PC-3 (cell line): ENCODE results near the gene ZNF783. TPM values are rescaled to one million over a fixed set of nuclear protein-coding genes. Genes with fewer than 3 reads are reported as not detected.

Source experiments
- ATAC-seq: fragments of 200-7000 bp; cut with Tn5 transposase; 2 replicates; pipeline ENCODE4 v1.9.1; 2020; ENCODE audit warnings: mild to moderate bottlenecking, moderate library complexity
- BruUV-seq: library from RNA; stranded (reverse); fragments of 400-500 nt; replicated peaks from 2 replicates; lab custom pipeline; 2021; lab: Mats Ljungman, UMichigan
- CTCF ChIA-PET: fragments of 300-600 bp; sonication (Branson Sonifier 250); formaldehyde crosslinking; loops from one replicate; lab custom pipeline; 2022; ENCODE audit warnings: antibody characterized with exemption; lab: Charles Lee
- POLR2A ChIA-PET: fragments of 300-600 bp; sonication (Branson Sonifier 250); formaldehyde crosslinking; loops from one replicate; lab custom pipeline; 2022; ENCODE audit warnings: antibody characterized with exemption; ENCODE audit not compliant: unreplicated experiment; lab: Charles Lee
- DNase-seq: peaks from one replicate; pipeline ENCODE4 v3.0.0-alpha.2; 2015
- H2AFZ ChIP-seq: fragments of 300-600 bp; sonication (generic); 2 replicates; pipeline ENCODE4 v1.6.0; 2016; ENCODE audit warnings: antibody characterized with exemption, low read length
- H3F3A ChIP-seq: fragments of 300-600 bp; sonication (generic); one replicate; pipeline ENCODE4 v1.6.0; 2017; ENCODE audit warnings: antibody characterized with exemption, low read length, control low read depth, mild to moderate bottlenecking; ENCODE audit not compliant: unreplicated experiment
- H3K27ac ChIP-seq: fragments of 300-600 bp; sonication (generic); 2 replicates; pipeline ENCODE4 v1.5.1; 2016; ENCODE audit warnings: mild to moderate bottlenecking, low read length
- H3K27me3 ChIP-seq: fragments of 300-600 bp; sonication (generic); 2 replicates; pipeline ENCODE4 v1.6.1; 2016; ENCODE audit warnings: low read length, mixed read lengths
- H3K36me3 ChIP-seq: fragments of 300-600 bp; sonication (generic); 2 replicates; pipeline ENCODE4 v1.6.1; 2016; ENCODE audit warnings: low read depth, mixed run types, low read length, mixed read lengths
- H3K4me1 ChIP-seq: fragments of 300-600 bp; sonication (generic); 2 replicates; pipeline ENCODE4 v1.5.1; 2016; ENCODE audit warnings: low read length; ENCODE audit not compliant: insufficient read depth
- H3K4me2 ChIP-seq: fragments of 300-600 bp; sonication (generic); 2 replicates; pipeline ENCODE4 v1.6.0; 2016; ENCODE audit warnings: low read length
- H3K4me3 ChIP-seq: fragments of 300-600 bp; sonication (generic); 2 replicates; pipeline ENCODE4 v1.5.1; 2016; ENCODE audit warnings: mild to moderate bottlenecking, low read length, mixed read lengths
- H3K79me2 ChIP-seq: fragments of 300-600 bp; sonication (generic); 2 replicates; pipeline ENCODE4 v1.6.1; 2017; ENCODE audit warnings: low read length, mixed read lengths
- H3K9ac ChIP-seq: fragments of 300-600 bp; sonication (generic); 2 replicates; pipeline ENCODE4 v1.6.0; 2016; ENCODE audit warnings: mild to moderate bottlenecking, low read length
- H3K9me2 ChIP-seq: fragments of 300-600 bp; sonication (generic); replicated peaks from 2 replicates; pipeline ENCODE4 v1.6.1; 2016; ENCODE audit warnings: mixed run types, low read length, mixed read lengths
- H3K9me3 ChIP-seq: fragments of 300-600 bp; sonication (generic); 2 replicates; pipeline ENCODE4 v1.6.1; 2016; ENCODE audit warnings: low read length, mixed read lengths
- H4K20me1 ChIP-seq: fragments of 300-600 bp; sonication (generic); 2 replicates; pipeline ENCODE4 v1.6.1; 2016; ENCODE audit warnings: low read length, mixed read lengths
- EZH2 ChIP-seq: fragments of 300-600 bp; sonication (generic); IDR thresholded peaks from one replicate; pipeline ENCODE4 v1.6.1; 2017; ENCODE audit warnings: antibody characterized with exemption, mild to moderate bottlenecking, low read length; ENCODE audit not compliant: unreplicated experiment
- EZH2phosphoT487 ChIP-seq: fragments of 300-600 bp; sonication (generic); IDR thresholded peaks from 2 replicates; pipeline ENCODE4 v1.6.1; 2018; ENCODE audit warnings: mild to moderate bottlenecking, antibody characterized with exemption, low read length, borderline replicate concordance
- intact Hi-C: fragments of 100-400 bp; cut with micrococcal nuclease; formaldehyde crosslinking; loops from 2 replicates; pipeline ENCODE4 v1.9.0; 2023
- total RNA-seq: library from RNA; depleted of rRNA; stranded (reverse); fragments of >200 nt; gene quantifications from 2 replicates; pipeline ENCODE4 v1.2.3, GENCODE V29; 2014
- TF ChIP-seq, protein P1 (sequence below): fragments of 300-600 bp; sonication (generic); conservative IDR thresholded peaks from 2 replicates; pipeline ENCODE4 v1.5.1; 2017; ENCODE audit warnings: antibody characterized with exemption, low read depth, mild to moderate bottlenecking, low read length

ZNF783 gene
- total RNA-seq, 1 experiment from 2014 or later: 6.9 TPM

DNA sequence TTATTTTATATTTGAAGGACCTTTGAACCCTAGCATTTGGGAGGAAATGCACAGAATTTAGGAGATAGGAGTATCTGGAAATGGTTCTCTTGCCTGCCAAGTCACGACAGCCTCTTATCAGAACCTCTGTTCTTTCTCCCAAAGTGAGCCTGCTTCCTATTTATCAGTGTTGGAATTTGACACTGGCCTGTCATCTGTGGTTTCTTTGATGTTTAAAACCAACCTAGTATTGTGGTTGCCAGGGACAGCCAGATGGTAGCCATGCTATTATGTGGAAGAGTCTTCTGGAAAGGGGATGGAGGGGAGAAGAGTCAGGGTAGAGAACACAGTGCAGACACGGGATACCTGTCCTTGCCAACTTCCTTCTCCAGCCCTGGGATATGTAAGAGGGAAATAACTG lies 45.6 kb upstream of the ZNF783 start:
- Histone ChIP-seq H3K4me1 (0 out of 2 replicates have a peak, but pooled peaks cover 4% of the 10 kb centered on the region), H3K79me2 (no peaks in the 10 kb centered on the region), H3K9me2 (no peaks in the 10 kb centered on the region), H3F3A (no peaks in the 10 kb centered on the region), H3K27ac (no peak overlapping the region), H2AFZ (no peak overlapping the region), H4K20me1 (no peaks in the 10 kb centered on the region), H3K36me3 (peaks cover 47% of the 10 kb centered on the region), H3K27me3 (no peaks in the 10 kb centered on the region), H3K9ac (no peak overlapping the region), H3K4me2 (no peak overlapping the region), H3K9me3 (no peaks in the 10 kb centered on the region), H3K4me3 (no peak overlapping the region)
- BruUV-seq: no TSS peak
- DNase-seq (no peak), ATAC-seq (no peak)
- intact Hi-C loops: no loop called here
- CTCF ChIA-PET: no interaction called here
- POLR2A ChIA-PET: no interaction called here
- no peak for TF ChIP-seq EZH2
- TF ChIP-seq EZH2phosphoT487: no peak
- TF ChIP-seq, protein P1, sequence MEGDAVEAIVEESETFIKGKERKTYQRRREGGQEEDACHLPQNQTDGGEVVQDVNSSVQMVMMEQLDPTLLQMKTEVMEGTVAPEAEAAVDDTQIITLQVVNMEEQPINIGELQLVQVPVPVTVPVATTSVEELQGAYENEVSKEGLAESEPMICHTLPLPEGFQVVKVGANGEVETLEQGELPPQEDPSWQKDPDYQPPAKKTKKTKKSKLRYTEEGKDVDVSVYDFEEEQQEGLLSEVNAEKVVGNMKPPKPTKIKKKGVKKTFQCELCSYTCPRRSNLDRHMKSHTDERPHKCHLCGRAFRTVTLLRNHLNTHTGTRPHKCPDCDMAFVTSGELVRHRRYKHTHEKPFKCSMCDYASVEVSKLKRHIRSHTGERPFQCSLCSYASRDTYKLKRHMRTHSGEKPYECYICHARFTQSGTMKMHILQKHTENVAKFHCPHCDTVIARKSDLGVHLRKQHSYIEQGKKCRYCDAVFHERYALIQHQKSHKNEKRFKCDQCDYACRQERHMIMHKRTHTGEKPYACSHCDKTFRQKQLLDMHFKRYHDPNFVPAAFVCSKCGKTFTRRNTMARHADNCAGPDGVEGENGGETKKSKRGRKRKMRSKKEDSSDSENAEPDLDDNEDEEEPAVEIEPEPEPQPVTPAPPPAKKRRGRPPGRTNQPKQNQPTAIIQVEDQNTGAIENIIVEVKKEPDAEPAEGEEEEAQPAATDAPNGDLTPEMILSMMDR: no peak

GRCh38 chr7:149217570-149217969 lies 44.4 kb upstream of the ZNF783 start:
- Histone ChIP-seq H3K4me2 (no peak overlapping the region), H2AFZ (no peak overlapping the region), H3K9me2 (no peaks in the 10 kb centered on the region), H3K27ac (no peak overlapping the region), H3K9me3 (no peaks in the 10 kb centered on the region), H4K20me1 (no peaks in the 10 kb centered on the region), H3F3A (no peaks in the 10 kb centered on the region), H3K36me3 (peaks cover 40% of the 10 kb centered on the region), H3K4me3 (no peak overlapping the region), H3K27me3 (no peaks in the 10 kb centered on the region), H3K4me1 (0 out of 2 replicates have a peak, but pooled peaks cover 4% of the 10 kb centered on the region), H3K79me2 (no peaks in the 10 kb centered on the region), H3K9ac (no peak overlapping the region)
- ChIA-PET POLR2A (no interaction called here), CTCF (no interaction called here)
- TF ChIP-seq EZH2phosphoT487: no peak
- TF ChIP-seq EZH2: no peak
- TF ChIP-seq, protein P1: no peak
- no peak for DNase-seq
- intact Hi-C loops: no loop called here
- BruUV-seq: no TSS peak
- no peak for ATAC-seq

GRCh38 chr7:149218469-149219420 lies 43.3 kb upstream of the ZNF783 start:
- no peak overlapping the region for H3K9ac ChIP-seq
- ATAC-seq: no peak
- no peak overlapping the region for H3K4me3 ChIP-seq
- no peaks in the 10 kb centered on the region for H3K9me3 ChIP-seq
- intact Hi-C loops: no loop called here
- no TSS peak for BruUV-seq
- H3K27me3 ChIP-seq: no peaks in the 10 kb centered on the region
- H3K9me2 ChIP-seq: no peaks in the 10 kb centered on the region
- no peaks in the 10 kb centered on the region for H4K20me1 ChIP-seq
- POLR2A ChIA-PET: no interaction called here
- DNase-seq: no peak
- H3K4me2 ChIP-seq: no peak overlapping the region
- H3K79me2 ChIP-seq: no peaks in the 10 kb centered on the region
- no peak for TF ChIP-seq EZH2phosphoT487
- TF ChIP-seq, protein P1: no peak
- no peak for TF ChIP-seq EZH2
- no peak overlapping the region for H3K27ac ChIP-seq
- 0 out of 2 replicates have a peak, but pooled peaks cover 4% of the 10 kb centered on the region for H3K4me1 ChIP-seq
- CTCF ChIA-PET: no interaction called here
- no peak overlapping the region for H2AFZ ChIP-seq
- H3F3A ChIP-seq: no peaks in the 10 kb centered on the region
- H3K36me3 ChIP-seq: peaks cover 31% of the 10 kb centered on the region
